ENCODE results near the gene SAMD3. TPM values are rescaled to one million over a fixed set of nuclear protein-coding genes. Genes with fewer than 3 reads are reported as not detected.

Gene SAMD3
- total RNA-seq, 1 experiment from 2014 or later: not detected

- no peaks in the 10 kb centered on the region for H3K9me3 Mint-ChIP-seq (ENCODE audit: unreplicated experiment)
- H3K4me3 Mint-ChIP-seq (ENCODE audit: unreplicated experiment): no peak overlapping the region
- ChIA-PET CTCF (no interaction called here), POLR2A (interaction anchor here (2.0 kb wide), 1 partner anchor 18 kb away, joined by 5 read pairs; no protein-coding TSS in a partner anchor)
- H3K27me3 Mint-ChIP-seq (ENCODE audit: insufficient read depth, unreplicated experiment): no peaks in the 10 kb centered on the region
- TF ChIP-seq CTCF (IDR thresholded peaks at IDR 0.05; ENCODE audit: unreplicated experiment): no peak
- no TSS peak for BruUV-seq (replicated peaks)
- peak; percentile 5 for DNase-seq (ENCODE audit: unreplicated experiment)
- H3K4me1 Mint-ChIP-seq (ENCODE audit: insufficient read depth, unreplicated experiment): peaks cover 5% of the 10 kb centered on the region
- H3K27ac Mint-ChIP-seq (ENCODE audit: low read depth, unreplicated experiment): no peak overlapping the region
- no peaks in the 10 kb centered on the region for H3K36me3 Mint-ChIP-seq (ENCODE audit: insufficient read depth, unreplicated experiment)
- intact Hi-C loops (cut with micrococcal nuclease): no loop called here
Measured at GRCh38 chr6:130143709-130144108, 79.0 kb downstream of the SAMD3 start.

- intact Hi-C loops (cut with micrococcal nuclease): no loop called here
- no peaks in the 10 kb centered on the region for H3K9me3 Mint-ChIP-seq (ENCODE audit: unreplicated experiment)
Measured at GRCh38 chr6:130140084-130140483, 82.7 kb downstream of the SAMD3 start.

GRCh38 chr6:130138909-130139242, 83.9 kb downstream of the SAMD3 start:
- peaks cover 4% of the 10 kb centered on the region for H3K4me1 Mint-ChIP-seq (ENCODE audit: insufficient read depth, unreplicated experiment)
- TF ChIP-seq CTCF (IDR thresholded peaks at IDR 0.05; ENCODE audit: unreplicated experiment): no peak
- no TSS peak for BruUV-seq (replicated peaks)
- H3K4me3 Mint-ChIP-seq (ENCODE audit: unreplicated experiment): no peak overlapping the region
- ChIA-PET CTCF (no interaction called here), POLR2A (interaction anchor here (0.7 kb wide), 1 partner anchor 44 kb away, joined by 4 read pairs; no protein-coding TSS in a partner anchor)
- no peak for DNase-seq (ENCODE audit: unreplicated experiment)
- H3K9me3 Mint-ChIP-seq (ENCODE audit: unreplicated experiment): no peaks in the 10 kb centered on the region
- H3K27ac Mint-ChIP-seq (ENCODE audit: low read depth, unreplicated experiment): no peak overlapping the region
- intact Hi-C loops (cut with micrococcal nuclease): no loop called here
- no peaks in the 10 kb centered on the region for H3K27me3 Mint-ChIP-seq (ENCODE audit: insufficient read depth, unreplicated experiment)
- peaks cover 4% of the 10 kb centered on the region for H3K36me3 Mint-ChIP-seq (ENCODE audit: insufficient read depth, unreplicated experiment)

More at GRCh38 chr6:130140084-130140483, 82.7 kb downstream of the SAMD3 start:
- no peak overlapping the region for H3K27ac Mint-ChIP-seq (ENCODE audit: low read depth, unreplicated experiment)
- no peak for TF ChIP-seq CTCF (IDR thresholded peaks at IDR 0.05; ENCODE audit: unreplicated experiment)
- POLR2A ChIA-PET: no interaction called here
- H3K4me3 Mint-ChIP-seq (ENCODE audit: unreplicated experiment): no peak overlapping the region
- CTCF ChIA-PET: no interaction called here
- H3K27me3 Mint-ChIP-seq (ENCODE audit: insufficient read depth, unreplicated experiment): no peaks in the 10 kb centered on the region
- H3K4me1 Mint-ChIP-seq (ENCODE audit: insufficient read depth, unreplicated experiment): peaks cover 5% of the 10 kb centered on the region
- no TSS peak for BruUV-seq (replicated peaks)
- H3K36me3 Mint-ChIP-seq (ENCODE audit: insufficient read depth, unreplicated experiment): peaks cover 4% of the 10 kb centered on the region
- peak; percentile 11 for DNase-seq (ENCODE audit: unreplicated experiment)

- H3K4me1 Mint-ChIP-seq (ENCODE audit: insufficient read depth, unreplicated experiment): no peaks in the 10 kb centered on the region
- POLR2A ChIA-PET: no interaction called here
- BruUV-seq (replicated peaks): no TSS peak
- no peak for TF ChIP-seq CTCF (IDR thresholded peaks at IDR 0.05; ENCODE audit: unreplicated experiment)
- no peak overlapping the region for H3K27ac Mint-ChIP-seq (ENCODE audit: low read depth, unreplicated experiment)
- H3K9me3 Mint-ChIP-seq (ENCODE audit: unreplicated experiment): no peaks in the 10 kb centered on the region
- CTCF ChIA-PET: no interaction called here
- H3K4me3 Mint-ChIP-seq (ENCODE audit: unreplicated experiment): no peak overlapping the region
- DNase-seq (ENCODE audit: unreplicated experiment): no peak
- H3K27me3 Mint-ChIP-seq (ENCODE audit: insufficient read depth, unreplicated experiment): no peaks in the 10 kb centered on the region
- H3K36me3 Mint-ChIP-seq (ENCODE audit: insufficient read depth, unreplicated experiment): peaks cover 4% of the 10 kb centered on the region
- intact Hi-C loops (cut with micrococcal nuclease): no loop called here
Measured at GRCh38 chr6:130138116-130138908, 84.4 kb downstream of the SAMD3 start.

All from MCF 10A (cell line).